K562 (cell line): ENCODE results near the gene PYM1. TPM values are rescaled to one million over a fixed set of nuclear protein-coding genes. Genes with fewer than 3 reads are reported as not detected.
A peak's percentile ranks its signal among the peaks of the same experiment; 100 is the strongest.

ENCODE experiments used
- AFF4 ChIP-seq: sonication (generic); formaldehyde crosslinking; IDR thresholded peaks from 2 replicates; pipeline ENCODE4 v1.8.0; 2023; ENCODE audit warnings: mild to moderate bottlenecking, missing genetic modification reagents
- BRF1 ChIP-seq: IDR thresholded peaks from 3 replicates; pipeline ENCODE4 v1.6.1; 2011; ENCODE audit warnings: borderline replicate concordance, mild to moderate bottlenecking; ENCODE audit not compliant: insufficient read length; ENCODE audit errors: extremely low read depth
- CBFA2T3 ChIP-seq: fragments of 450-650 bp; IDR thresholded peaks from 2 replicates; pipeline ENCODE4 v1.6.1; 2017
- CREB3L1 ChIP-seq: fragments of 450-650 bp; IDR thresholded peaks from 2 replicates; pipeline ENCODE4 v1.6.1; 2014; ENCODE audit warnings: low read depth, mild to moderate bottlenecking, moderate library complexity, borderline replicate concordance
- DIDO1 ChIP-seq: fragments of 450-650 bp; IDR thresholded peaks from 2 replicates; pipeline ENCODE4 v1.6.1; 2016; ENCODE audit warnings: low read depth, missing biosample characterization, missing genetic modification characterization
- FOXJ3 ChIP-seq: sonication (generic); formaldehyde crosslinking; IDR thresholded peaks from 2 replicates; pipeline ENCODE4 v1.4.0; 2020; ENCODE audit warnings: mild to moderate bottlenecking, missing genetic modification reagents
- HNRNPUL1 ChIP-seq: fragments of 200-400 bp; formaldehyde crosslinking; IDR thresholded peaks from 2 replicates; pipeline ENCODE4 v1.6.1; 2017; ENCODE audit warnings: low read length
- HOXB6 ChIP-seq: fragments of 250-450 bp; sonication (Bioruptor Pico); IDR thresholded peaks from 2 replicates; pipeline ENCODE4 v1.5.1; 2022; ENCODE audit warnings: mild to moderate bottlenecking, borderline replicate concordance
- HSF4 ChIP-seq: fragments of 250-450 bp; sonication (Bioruptor Pico); IDR thresholded peaks from 2 replicates; pipeline ENCODE4 v2.1.2; 2022; ENCODE audit warnings: mild to moderate bottlenecking, moderate library complexity, borderline replicate concordance
- KLF6 ChIP-seq: fragments of 250-450 bp; sonication (Bioruptor Pico); IDR thresholded peaks from 2 replicates; pipeline ENCODE4 v1.4.0; 2020; ENCODE audit warnings: mild to moderate bottlenecking, moderate library complexity, borderline replicate concordance
- MCM5 ChIP-seq: fragments of 450-650 bp; IDR thresholded peaks from 2 replicates; pipeline ENCODE4 v1.6.1; 2016; ENCODE audit warnings: low read depth
- NR2C2 ChIP-seq, 2 experiments: fragments of 200-800 bp in 1 of 2; sonication (Bioruptor generic) in 1 of 2; sonication (generic) in 1 of 2; formaldehyde crosslinking in 1 of 2; IDR thresholded peaks; 2 replicates each; pipeline versions ENCODE4 v1.6.1 to v1.8.0; 2016 to 2022; ENCODE audit warnings: mild to moderate bottlenecking in 1 of 2, missing compliant biosample characterization in 1 of 2, missing genetic modification characterization in 1 of 2, missing genetic modification reagents in 1 of 2
- RBM15 ChIP-seq: fragments of 200-400 bp; formaldehyde crosslinking; IDR thresholded peaks from 2 replicates; pipeline ENCODE4 v1.6.1; 2018; ENCODE audit warnings: mild to moderate bottlenecking, low read length, moderate library complexity; ENCODE audit not compliant: insufficient read depth
- SMARCC2 ChIP-seq: fragments of 450-650 bp; IDR thresholded peaks from 2 replicates; pipeline ENCODE4 v1.6.1; 2017; ENCODE audit warnings: antibody characterized with exemption, moderate library complexity, mild to moderate bottlenecking, low read depth
- USF1 ChIP-seq: sonication (generic); formaldehyde crosslinking; IDR thresholded peaks from 2 replicates; pipeline ENCODE4 v1.9.0; 2022; ENCODE audit warnings: mild to moderate bottlenecking, missing genetic modification reagents
- XRCC4 ChIP-seq: IDR thresholded peaks from one replicate; pipeline ENCODE4 v1.6.1; 2011; ENCODE audit not compliant: insufficient read depth, insufficient read length; ENCODE audit errors: extremely low read depth
- ZBTB26 ChIP-seq: fragments of 450-650 bp; formaldehyde crosslinking; IDR thresholded peaks from 2 replicates; pipeline ENCODE4 v1.4.0; 2022; ENCODE audit warnings: missing genetic modification characterization
- ZNF212 ChIP-seq: fragments of 450-650 bp; formaldehyde crosslinking; IDR thresholded peaks from 2 replicates; pipeline ENCODE4 v1.4.0; 2020; ENCODE audit warnings: mild to moderate bottlenecking
- ZNF3 ChIP-seq: fragments of 250-450 bp; sonication (Bioruptor Pico); IDR thresholded peaks from 2 replicates; pipeline ENCODE4 v1.5.0; 2021; ENCODE audit warnings: mild to moderate bottlenecking, moderate library complexity
- ZNF316 ChIP-seq: fragments of 450-650 bp; IDR thresholded peaks from 2 replicates; pipeline ENCODE4 v1.6.1; 2016
- ZNF583 ChIP-seq: fragments of 250-450 bp; sonication (Bioruptor Pico); IDR thresholded peaks from 2 replicates; pipeline ENCODE4 v1.4.0; 2020
- ZNF780A ChIP-seq: fragments of 250-450 bp; sonication (Bioruptor Pico); IDR thresholded peaks from 2 replicates; pipeline ENCODE4 v1.5.0; 2021; ENCODE audit warnings: mild to moderate bottlenecking
- polyA plus RNA-seq, 8 experiments: library from polyadenylated mRNA; depleted of rRNA in 4 of 8; stranded (reverse) in 5 of 8; unstranded in 3 of 8; fragments of >200 nt; fragmentation: Nextera tagmentation in 2 of 8; fragmentation: Illumina TruSeq in 1 of 8; extraction: Ambion mirVana in 2 of 8; extraction: Trizol in 1 of 8; gene quantifications; 2 replicates each; pipeline versions ENCODE4 v1.2.1 to v1.2.3, GENCODE V29; 2011 to 2014; ENCODE audit warnings: inconsistent platforms in 1 of 8, missing spikeins in 1 of 8
- total RNA-seq, 7 experiments: library from RNA; depleted of rRNA in 6 of 7; stranded (reverse); fragments of >200 nt in 6 of 7; fragmentation: Illumina TruSeq in 2 of 7; extraction: Trizol in 2 of 7; gene quantifications; 2 replicates each; pipeline versions ENCODE4 v1.2.1 to v1.2.3, GENCODE V29; 2011 to 2021; ENCODE audit warnings: low replicate concordance in 1 of 7

Gene PYM1
- total and polyA plus RNA-seq, 9 of the 15 experiments (the other 6 are each of a cell fraction or from before 2014, with no cell fraction given): 29.0 to 51.3 (median 34.1) TPM

- TF ChIP-seq CREB3L1 (0 out of 2 replicates have a peak, but pooled peaks have one; percentile 18), CBFA2T3 (no peak), HOXB6 (CRISPR knock-in tag) (no peak), RBM15 (no peak), ZNF316 (no peak), ZBTB26 (CRISPR knock-in tag) (no peak), KLF6 (CRISPR knock-in tag) (no peak), USF1 (no peak), BRF1 (no peak), MCM5 (no peak), AFF4 (CRISPR knock-in tag) (0 out of 2 replicates have a peak, but pooled peaks have one; percentile 27), ZNF780A (CRISPR knock-in tag) (no peak), ZNF583 (CRISPR knock-in tag) (no peak), NR2C2 (CRISPR knock-in tag; IDR thresholded peaks at IDR 0.05) (no peak), NR2C2 (tag; IDR thresholded peaks at IDR 0.05) (no peak), SMARCC2 (no peak), ZNF212 (no peak), XRCC4 (no peak), ZNF3 (CRISPR knock-in tag) (no peak), HSF4 (no peak), DIDO1 (no peak), FOXJ3 (CRISPR knock-in tag) (no peak), HNRNPUL1 (no peak)
Observed at GRCh38 chr12:55966408-55967281, 39.0 kb upstream of the PYM1 start, which contains the start of gene CDK2 (continued).
